ENCODE measurements around the gene HUS1B. TPM values are rescaled to one million over a fixed set of nuclear protein-coding genes. Genes with fewer than 3 reads are reported as not detected.
A peak's percentile ranks its signal among the peaks of the same experiment; 100 is the strongest.
"Not testable (repeated sequence)": the region's sequence is repeated elsewhere in the genome, so short reads cannot be mapped to it uniquely, and the experiment has no call there.

Gene HUS1B
- total and polyA plus RNA-seq, 2 of the 13 experiments (the other 11 are each of a cell fraction or from before 2014, with no cell fraction given) = 0.18 to 0.40 TPM

GRCh38 chr6:700490-700889, 43.6 kb upstream of the HUS1B start:
- no peaks in the 10 kb centered on the region for H3K36me3 ChIP-seq (replicated peaks in 1 of 2; ENCODE audit: control insufficient read depth in 1 of 2, insufficient read depth in 2 of 2, low read length in 2 of 2)
- WGBS (ENCODE audit: low lambda C conversion rate) = 65% methylated on average over 3 of the region's 3 CpGs
- in situ Hi-C loops (cut with HindIII; ENCODE audit: extremely low pct_ligation_motif_present, low pct_unique_long_range_greater_than_20kb) (no loop called here), intact Hi-C loops (cut with micrococcal nuclease; ENCODE audit: unreplicated experiment) (no loop called here)
- TF ChIP-seq MAFF (IDR thresholded peaks at IDR 0.05; ENCODE audit: low read depth, low read length) = peak; percentile 85
- no peak for TF ChIP-seq NR2C2 (CRISPR knock-in tag; IDR thresholded peaks at IDR 0.05; ENCODE audit: borderline replicate concordance)
- peak; percentile 78 to 89 for TF ChIP-seq MAFK (conservative IDR thresholded peaks at IDR 0.05 in 1 of 2, IDR thresholded peaks at IDR 0.05 in 1 of 2; ENCODE audit: low read length in 2 of 2)
- TF ChIP-seq KLF6 (CRISPR knock-in tag; IDR thresholded peaks at IDR 0.05) = no peak
- no peak overlapping the region for H3K9ac ChIP-seq (ENCODE audit: insufficient read depth, low read depth, low read length)
- H3K4me2 ChIP-seq (ENCODE audit: low read depth, low read length) = no peak overlapping the region
- no peak overlapping the region for H2AFZ ChIP-seq (ENCODE audit: low read length)
- DNase-seq (ENCODE audit: low spot score) (no peak), ATAC-seq (no peak), FAIRE-seq (peak; percentile 4)
- no peak overlapping the region for H3K27ac ChIP-seq (ENCODE audit: extremely low read length, insufficient read depth, low read length)
- peaks cover 3 to 45% of the 10 kb centered on the region in 2 experiments; a peak in 3 of 5 replicates for H3K27me3 ChIP-seq (ENCODE audit: control insufficient read depth in 1 of 2, insufficient read depth in 2 of 2, low read length in 2 of 2)
- POLR2A ChIA-PET = no interaction called here
- no peak overlapping the region for H3K4me3 ChIP-seq (replicated peaks in 1 of 3; ENCODE audit: insufficient read depth in 1 of 3, low read depth in 2 of 3, low read length in 3 of 3)
- H3K4me1 ChIP-seq (ENCODE audit: insufficient read depth, low read length) = no peaks in the 10 kb centered on the region
- no peaks in the 10 kb centered on the region for H3K9me3 ChIP-seq (ENCODE audit: low read length)
- H3K79me2 ChIP-seq (ENCODE audit: insufficient read depth, low read length) = no peaks in the 10 kb centered on the region
- CTCF ChIA-PET (ENCODE audit: low intra/inter-chr PET ratio, low total read pairs) = no interaction called here
- H4K20me1 ChIP-seq (ENCODE audit: insufficient read depth, low read length) = no peaks in the 10 kb centered on the region
- no TSS peak for BruUV-seq (replicated peaks)

DNA sequence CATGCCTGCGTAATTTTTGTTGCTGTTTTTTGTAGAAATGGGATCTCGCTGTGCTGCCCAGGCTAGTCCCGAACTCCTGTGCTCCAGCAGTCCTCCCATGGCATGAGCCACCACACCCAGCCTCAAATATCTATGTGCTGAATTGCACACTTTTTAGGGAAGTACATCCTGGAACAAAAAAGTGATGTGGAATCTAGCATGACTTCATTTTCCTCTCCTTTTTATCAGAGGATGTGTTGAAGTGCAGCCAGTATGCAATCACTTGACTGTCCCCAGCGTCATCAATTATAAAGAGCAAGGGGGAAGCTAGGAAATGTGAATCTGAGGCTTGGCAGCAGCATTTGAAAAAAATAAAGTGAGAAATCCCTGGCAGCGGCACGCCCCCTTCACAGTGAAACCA, 42.4 kb upstream of the HUS1B start:
- TF ChIP-seq ZNF550 (CRISPR knock-in tag; IDR thresholded peaks at IDR 0.05; ENCODE audit: borderline replicate concordance) (no peak), ZNF121 (CRISPR knock-in tag; IDR thresholded peaks at IDR 0.05) (peak; percentile 65)
- Histone ChIP-seq H2AFZ (ENCODE audit: low read length) (no peak overlapping the region), H3K4me2 (ENCODE audit: low read depth, low read length) (no peak overlapping the region), H3K4me3 (replicated peaks in 1 of 3; ENCODE audit: insufficient read depth in 1 of 3, low read depth in 2 of 3, low read length in 3 of 3) (no peak overlapping the region), H3K4me1 (ENCODE audit: insufficient read depth, low read length) (no peaks in the 10 kb centered on the region), H3K27ac (ENCODE audit: extremely low read length, insufficient read depth, low read length) (no peak overlapping the region), H4K20me1 (ENCODE audit: insufficient read depth, low read length) (no peaks in the 10 kb centered on the region), H3K27me3 (ENCODE audit: control insufficient read depth in 1 of 2, insufficient read depth in 2 of 2, low read length in 2 of 2) (peaks cover 3 to 45% of the 10 kb centered on the region in 2 experiments; a peak in 3 of 5 replicates), H3K9me3 (ENCODE audit: low read length) (no peaks in the 10 kb centered on the region), H3K79me2 (ENCODE audit: insufficient read depth, low read length) (no peaks in the 10 kb centered on the region), H3K9ac (ENCODE audit: insufficient read depth, low read depth, low read length) (no peak overlapping the region), H3K36me3 (replicated peaks in 1 of 2; ENCODE audit: control insufficient read depth in 1 of 2, insufficient read depth in 2 of 2, low read length in 2 of 2) (no peaks in the 10 kb centered on the region)
- 21% methylated on average over 6 of the region's 6 CpGs for WGBS (ENCODE audit: low lambda C conversion rate)
- intact Hi-C loops (cut with micrococcal nuclease; ENCODE audit: unreplicated experiment) (no loop called here), in situ Hi-C loops (cut with HindIII; ENCODE audit: extremely low pct_ligation_motif_present, low pct_unique_long_range_greater_than_20kb) (no loop called here)
- FAIRE-seq (no peak), DNase-seq (ENCODE audit: low spot score) (no peak), ATAC-seq (no peak)
- ChIA-PET CTCF (ENCODE audit: low intra/inter-chr PET ratio, low total read pairs) (no interaction called here), POLR2A (no interaction called here)
- no TSS peak for BruUV-seq (replicated peaks)

DNA sequence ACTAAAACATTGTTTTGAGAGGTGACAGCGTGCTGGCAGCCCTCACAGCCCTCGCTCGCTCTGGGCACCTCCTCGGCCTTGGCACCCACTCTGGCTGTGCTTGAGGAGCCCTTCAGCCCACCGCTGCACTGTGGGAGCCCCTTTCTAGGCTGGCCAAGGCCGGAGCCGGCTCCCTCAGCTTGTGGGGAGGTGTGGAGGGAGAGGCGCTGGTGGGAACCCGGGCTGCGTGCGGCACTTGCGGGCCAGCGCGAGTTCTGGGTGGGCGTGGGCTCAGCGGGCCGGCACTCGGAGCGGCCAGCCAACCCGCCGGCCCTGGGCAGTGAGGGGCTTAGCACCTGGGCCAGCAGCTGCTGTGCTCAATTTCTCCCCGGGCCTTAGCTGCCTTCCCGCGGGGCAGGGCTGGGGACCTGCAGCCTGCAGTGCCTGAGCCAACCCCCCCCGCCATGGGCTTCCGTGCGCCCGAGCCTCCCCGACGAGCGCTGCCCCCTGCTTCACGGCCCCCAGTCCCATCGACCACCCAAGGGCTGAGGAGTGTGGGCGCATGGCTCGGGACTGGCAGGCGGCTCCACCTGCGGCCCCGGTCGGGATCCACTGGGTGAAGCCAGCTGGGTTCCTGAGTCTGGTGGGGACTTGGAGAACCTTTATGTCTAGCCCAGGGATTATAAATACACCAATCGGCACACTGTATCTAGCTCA, 37.7 kb upstream of the HUS1B start:
- H3K4me2 ChIP-seq (ENCODE audit: low read depth, low read length); H3K9me3 ChIP-seq (ENCODE audit: low read length); POLR2A ChIA-PET; H2AFZ ChIP-seq (ENCODE audit: low read length); intact Hi-C loops (cut with micrococcal nuclease; ENCODE audit: unreplicated experiment); FAIRE-seq; in situ Hi-C loops (cut with HindIII; ENCODE audit: extremely low pct_ligation_motif_present, low pct_unique_long_range_greater_than_20kb); H4K20me1 ChIP-seq (ENCODE audit: insufficient read depth, low read length); H3K4me3 ChIP-seq (replicated peaks in 1 of 3; ENCODE audit: insufficient read depth in 1 of 3, low read depth in 2 of 3, low read length in 3 of 3); ATAC-seq; H3K27ac ChIP-seq (ENCODE audit: extremely low read length, insufficient read depth, low read length); DNase-seq (ENCODE audit: low spot score); H3K9ac ChIP-seq (ENCODE audit: insufficient read depth, low read depth, low read length); CTCF ChIA-PET (ENCODE audit: low intra/inter-chr PET ratio, low total read pairs); H3K36me3 ChIP-seq (replicated peaks in 1 of 2; ENCODE audit: control insufficient read depth in 1 of 2, insufficient read depth in 2 of 2, low read length in 2 of 2); BruUV-seq (replicated peaks): not testable (repeated sequence)
- H3K4me1 ChIP-seq (ENCODE audit: insufficient read depth, low read length) = peaks cover 19% of the 10 kb centered on the region
- peaks cover 22% of the 10 kb centered on the region for H3K79me2 ChIP-seq (ENCODE audit: insufficient read depth, low read length)
- WGBS (ENCODE audit: low lambda C conversion rate) = 88% methylated on average over 32 of the region's 40 CpGs
- peaks cover 3 to 22% of the 10 kb centered on the region in 2 experiments; a peak in 4 of 5 replicates for H3K27me3 ChIP-seq (ENCODE audit: control insufficient read depth in 1 of 2, insufficient read depth in 2 of 2, low read length in 2 of 2)
